HG02571 (cell line): ENCODE measurements around the gene NTRK3.

Experiments
- ATAC-seq: cut with Tn5 transposase; IDR thresholded peaks from one replicate; pipeline ENCODE4 v1.9.1; 2021; ENCODE audit warnings: mild to moderate bottlenecking, moderate library complexity; ENCODE audit not compliant: unreplicated experiment

The NTRK3 gene

DNA sequence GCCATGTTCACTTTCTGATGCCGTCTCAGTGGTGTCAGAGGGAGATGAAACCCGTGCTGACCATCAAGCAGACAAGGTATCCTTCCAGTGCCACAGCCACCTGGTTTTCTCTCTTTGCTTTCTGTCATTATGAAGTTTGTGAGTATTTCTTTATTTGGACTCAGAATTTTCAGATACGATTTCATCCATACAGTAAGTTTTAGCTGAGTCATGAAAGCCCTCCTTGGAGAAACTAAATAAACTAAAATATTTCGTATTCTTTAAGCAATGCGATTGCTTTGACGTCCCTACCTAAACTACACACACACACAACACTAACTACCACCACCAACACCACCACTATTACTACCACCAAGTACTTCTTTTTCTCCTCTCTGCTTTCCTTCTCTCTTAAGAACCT is 350.1 kb downstream of the NTRK3 start:
- no peak for ATAC-seq

DNA sequence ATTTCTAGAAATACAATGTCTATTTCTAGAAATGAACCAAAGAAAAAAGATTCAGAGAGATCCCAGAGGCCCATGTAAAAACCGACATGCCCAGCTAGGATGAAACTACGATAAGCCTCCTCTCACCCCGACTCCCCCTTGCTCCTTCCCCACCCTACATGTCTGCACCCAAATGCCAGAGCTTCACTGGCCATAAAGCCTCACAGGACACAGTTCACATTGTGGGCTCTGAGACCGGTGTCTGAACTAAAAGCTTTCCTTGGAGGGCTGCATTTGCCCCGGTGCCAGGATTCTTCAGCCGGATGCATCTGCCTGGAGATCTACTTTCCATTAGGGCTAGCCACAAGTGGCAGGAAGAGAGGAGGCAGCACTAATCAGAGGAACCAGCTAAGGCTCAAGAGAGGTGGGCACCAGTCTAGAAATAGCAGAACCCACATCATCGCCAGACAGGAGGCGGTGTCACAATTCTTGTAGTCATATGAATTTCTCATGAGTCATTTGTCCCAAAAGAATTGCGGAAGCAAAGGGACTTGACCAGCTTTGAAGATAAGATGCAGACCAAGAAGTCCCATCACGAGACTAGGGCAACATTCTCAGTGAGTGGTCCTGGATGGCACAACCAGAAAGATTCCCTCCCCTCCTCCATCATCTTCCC is 353.6 kb downstream of the NTRK3 start:
- ATAC-seq: no peak

DNA sequence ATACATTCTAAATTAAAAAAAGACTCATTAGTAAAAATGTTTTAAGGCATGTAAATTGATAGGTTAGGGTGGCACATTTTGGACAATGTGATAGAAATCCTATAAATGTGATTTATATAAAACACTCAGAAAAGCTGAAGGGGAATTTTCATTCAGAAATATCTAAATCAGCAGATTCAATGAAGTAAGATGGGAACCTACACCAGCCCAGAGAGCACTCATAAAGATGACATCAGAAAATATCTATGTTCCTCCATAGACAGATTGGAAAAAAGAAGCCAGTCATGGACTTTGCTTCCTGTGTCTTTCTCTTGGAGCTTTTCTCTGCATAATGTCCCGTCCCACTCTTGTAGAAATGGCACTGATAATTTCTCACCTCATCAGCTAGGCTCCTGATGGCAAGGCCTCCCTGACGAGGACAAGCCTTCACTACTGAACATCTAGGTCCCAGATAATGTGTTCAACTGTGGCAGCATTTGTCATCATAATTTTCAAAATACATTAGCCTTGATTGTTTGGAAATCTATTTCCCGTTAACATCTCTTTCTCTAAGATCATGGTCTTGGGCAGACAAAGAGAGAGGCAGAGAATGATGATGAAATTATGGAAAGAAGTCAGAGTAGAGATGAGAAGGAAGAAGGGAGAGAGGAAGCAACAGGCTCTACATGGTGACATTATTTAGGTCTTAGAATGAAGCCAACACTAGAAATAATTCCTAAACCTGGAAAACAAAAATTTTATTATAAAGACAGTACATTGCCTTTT is 354.4 kb downstream of the NTRK3 start:
- ATAC-seq: no peak

DNA sequence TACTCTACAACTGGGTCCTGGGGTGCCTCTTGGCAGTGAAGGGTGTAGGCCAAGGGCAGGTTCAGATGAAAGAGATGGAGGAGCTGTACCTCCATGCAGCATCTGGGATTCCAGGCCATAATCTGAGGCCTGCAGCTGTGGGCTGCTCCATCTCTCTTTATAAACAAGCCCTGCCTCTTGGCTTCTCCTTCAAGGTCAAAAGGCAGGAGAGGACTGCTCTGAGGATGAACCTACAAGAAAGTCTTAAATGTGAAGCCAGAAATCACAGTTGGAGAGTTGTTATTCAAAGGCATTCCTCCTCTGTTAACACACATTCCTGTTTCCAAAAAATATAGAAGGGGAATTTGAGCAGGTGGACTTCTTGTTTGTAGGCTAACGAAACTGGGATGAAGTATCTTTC is 355.5 kb downstream of the NTRK3 start:
- ATAC-seq: no peak

DNA sequence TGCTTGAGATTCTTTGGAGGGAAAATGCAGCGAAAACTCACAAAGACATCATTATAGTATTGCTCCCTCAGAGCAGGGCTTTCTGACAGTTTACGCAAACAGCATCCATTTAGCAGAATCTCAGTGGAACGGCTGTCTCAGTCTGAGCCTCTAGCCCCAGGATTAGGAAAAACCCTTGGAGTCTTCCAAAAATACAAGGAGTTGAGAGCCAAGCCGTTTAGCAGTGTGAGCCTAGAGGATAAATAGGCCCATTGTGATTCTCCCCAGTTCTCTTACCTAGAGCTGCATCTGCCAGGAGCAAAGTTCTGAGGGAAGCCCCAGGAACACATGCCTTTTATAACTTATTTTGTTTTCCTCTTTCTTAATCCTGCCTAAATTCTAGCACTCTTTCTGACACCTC is 359.6 kb downstream of the NTRK3 start:
- no peak for ATAC-seq

DNA sequence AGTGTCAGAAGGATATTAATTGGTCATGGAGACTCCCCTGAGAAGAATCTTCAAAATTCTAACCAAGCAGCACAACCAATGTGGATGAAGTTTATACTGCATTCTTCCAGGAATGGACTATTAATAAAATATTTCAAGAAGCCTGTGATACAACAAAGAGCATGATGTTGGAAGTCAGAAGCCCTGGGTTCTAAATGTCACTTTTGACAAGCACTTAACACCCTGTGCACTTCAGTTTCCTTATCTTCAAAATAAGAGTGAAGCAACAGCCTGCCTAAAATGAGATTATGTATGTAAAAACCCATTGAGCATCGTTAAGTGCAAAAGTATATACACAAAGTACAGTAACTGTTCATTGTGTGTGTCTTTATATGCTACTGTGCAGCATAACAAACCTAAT is 369.4 kb downstream of the NTRK3 start:
- no peak for ATAC-seq

DNA sequence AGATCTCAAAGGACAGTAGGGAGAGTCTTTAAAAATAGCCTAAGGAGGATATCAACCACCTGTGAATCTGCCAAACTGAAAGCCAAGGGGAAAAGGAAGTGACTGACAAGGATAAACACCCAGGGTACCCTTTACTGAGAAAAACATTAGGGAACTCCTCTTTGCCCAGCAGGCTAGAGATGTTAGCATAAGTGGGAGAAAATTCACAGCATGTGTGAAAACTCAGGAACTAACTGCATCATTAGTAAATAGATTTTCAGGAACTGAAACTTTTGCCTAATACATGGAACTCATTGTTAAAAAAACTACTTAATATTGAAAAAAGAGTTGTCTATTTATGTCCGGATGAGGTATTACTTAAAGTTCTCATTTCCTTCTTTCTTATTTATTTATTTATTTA is 375.5 kb downstream of the NTRK3 start:
- no peak for ATAC-seq

DNA sequence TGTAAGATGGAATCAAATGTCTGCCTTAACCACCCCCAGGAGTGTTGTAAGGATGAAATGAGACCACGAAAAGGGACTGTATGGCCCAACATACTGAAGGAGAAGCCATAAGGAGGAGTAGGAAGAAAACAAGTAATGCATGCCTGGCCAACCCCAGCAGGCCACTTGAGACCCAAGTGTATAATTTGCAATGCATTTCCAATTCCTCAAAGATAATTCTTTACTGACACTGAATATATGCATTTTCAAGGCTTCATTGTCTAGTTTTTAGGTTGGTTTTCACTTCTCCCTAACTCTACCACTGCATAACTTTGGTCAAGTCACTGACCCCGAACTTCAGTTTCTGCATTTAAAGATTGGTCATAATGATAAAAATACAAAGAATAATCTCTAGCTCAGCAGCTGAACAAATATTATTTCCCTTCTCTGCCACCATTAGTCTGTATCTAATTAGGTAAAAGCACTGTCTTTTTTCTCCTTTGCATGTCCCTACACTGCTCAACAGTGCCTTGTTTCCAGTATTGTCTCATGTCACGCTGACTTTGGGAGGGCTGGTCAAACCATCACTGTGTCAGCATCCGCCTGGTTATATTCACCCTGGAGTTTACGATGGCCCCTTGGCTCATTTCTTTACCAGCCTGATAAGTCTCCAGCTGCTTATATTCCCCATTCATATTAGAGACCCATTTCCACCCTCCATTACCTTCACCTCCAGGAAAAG is 378.6 kb downstream of the NTRK3 start:
- ATAC-seq: no peak

DNA sequence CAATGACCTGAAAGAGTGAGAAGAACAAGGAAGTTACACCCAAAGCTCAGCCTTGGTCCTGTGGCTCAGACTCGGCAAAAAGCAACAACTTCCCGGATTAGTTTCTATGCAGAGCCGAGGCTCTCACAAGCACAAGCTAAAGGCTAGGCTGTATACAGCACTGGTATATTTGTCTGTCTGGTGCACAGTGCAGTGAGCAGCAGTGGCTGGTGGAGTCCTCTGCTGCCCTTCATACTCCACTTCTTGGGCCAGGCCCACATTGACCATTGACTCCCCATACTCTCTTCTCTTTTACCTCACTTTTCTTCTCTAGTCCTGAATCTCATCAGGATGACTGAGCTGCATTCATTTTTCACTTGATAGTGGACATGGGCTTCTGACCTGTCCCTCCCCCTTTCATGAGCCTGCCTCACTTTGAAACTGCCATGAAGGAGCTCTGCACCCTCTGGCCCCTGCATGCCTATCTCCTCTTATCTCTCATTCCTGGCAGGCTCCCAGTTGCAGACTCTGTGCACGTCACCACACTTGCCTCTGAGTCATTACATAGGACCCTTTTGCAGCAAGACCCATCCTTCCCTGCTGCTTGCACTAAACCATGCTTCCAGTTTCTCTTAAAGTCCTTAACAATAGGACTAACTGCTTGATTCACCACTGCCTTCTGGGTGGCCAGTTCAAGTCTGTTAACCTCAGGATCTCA is 379.3 kb downstream of the NTRK3 start:
- no peak for ATAC-seq

DNA sequence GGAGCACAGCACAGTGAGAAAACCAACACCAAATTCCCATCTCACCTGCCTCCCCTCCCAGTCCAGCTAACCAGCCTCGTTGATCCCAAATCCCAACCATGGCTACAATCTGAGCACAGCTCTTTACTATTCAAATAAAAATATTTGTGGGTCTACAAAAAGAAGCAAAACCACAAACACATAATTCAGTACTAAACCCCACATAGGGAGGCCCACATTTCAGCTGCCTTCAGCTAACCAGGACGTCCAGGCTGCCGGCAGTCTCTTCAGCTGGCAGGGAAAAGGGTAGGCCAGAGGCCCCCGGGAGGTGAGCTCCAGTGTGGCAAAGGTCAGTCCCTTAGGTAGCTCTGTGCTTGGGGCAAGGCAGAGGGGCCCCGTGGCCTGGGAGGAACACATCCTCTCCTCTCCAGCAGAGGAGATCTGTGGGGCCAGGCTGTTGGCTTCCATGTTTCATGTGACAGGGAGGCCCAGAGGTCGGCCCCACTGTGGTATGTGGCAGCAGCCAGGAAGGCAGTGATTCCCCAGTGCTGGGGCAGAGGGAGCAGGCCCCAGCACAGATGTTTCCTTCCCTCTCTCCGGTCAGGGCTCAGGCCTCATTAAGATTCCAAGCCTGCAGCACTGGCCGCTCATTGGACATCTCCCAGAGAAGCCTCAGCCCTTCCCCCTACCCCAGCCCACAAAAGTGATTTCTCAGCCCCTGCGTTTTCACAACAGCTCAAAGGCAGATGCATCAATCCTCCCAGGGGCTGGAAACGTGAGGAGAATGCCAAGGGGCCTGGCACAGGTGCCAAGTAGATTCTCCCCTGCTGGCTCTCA is 381.4 kb downstream of the NTRK3 start:
- ATAC-seq: no peak

DNA sequence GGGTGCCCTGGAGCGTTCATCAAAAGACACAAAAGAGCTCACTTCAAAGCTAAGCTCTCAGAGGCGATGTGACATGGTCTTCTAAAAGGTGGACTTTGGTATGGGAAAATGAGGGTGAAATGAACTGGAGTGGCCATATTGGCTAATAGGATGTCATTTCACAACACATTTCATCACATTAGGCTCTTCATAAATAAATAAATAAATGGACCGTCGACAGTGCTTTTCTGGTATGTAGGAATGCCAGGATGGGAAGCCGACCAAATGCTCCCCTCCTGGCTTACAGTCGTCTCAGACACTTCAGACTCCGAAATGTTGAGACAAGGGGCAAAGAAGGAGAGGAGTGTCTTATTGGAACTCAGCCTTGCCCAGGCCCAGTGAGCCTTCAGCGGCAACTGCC is 383.0 kb downstream of the NTRK3 start:
- ATAC-seq: no peak

DNA sequence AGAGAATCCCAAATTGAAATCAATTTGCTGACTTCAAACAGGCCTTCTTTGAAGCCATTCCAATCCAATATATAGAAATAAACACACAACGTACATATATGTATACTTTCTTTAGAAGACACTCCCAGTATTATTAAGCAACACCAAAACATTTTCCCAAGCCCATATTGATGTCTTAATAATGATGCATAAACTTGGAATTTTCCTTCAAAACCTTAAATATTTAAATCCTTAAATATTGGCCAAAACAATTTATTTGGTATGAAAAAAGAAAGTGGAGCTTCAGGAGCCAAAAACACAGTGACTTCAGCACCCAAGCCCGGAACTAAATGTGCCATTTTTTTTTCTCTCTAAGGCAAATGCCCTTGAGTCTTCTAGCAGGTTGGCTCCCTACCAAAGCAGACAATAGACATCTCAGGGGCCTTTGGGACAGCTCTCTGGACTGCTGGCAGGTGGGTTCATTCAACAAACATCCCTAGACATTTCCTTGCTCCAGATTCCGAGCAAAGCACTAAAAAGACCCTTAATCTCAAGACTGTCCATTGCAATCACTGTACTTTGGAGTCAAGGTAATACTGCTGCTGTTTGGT is 384.7 kb downstream of the NTRK3 start:
- no peak for ATAC-seq

DNA sequence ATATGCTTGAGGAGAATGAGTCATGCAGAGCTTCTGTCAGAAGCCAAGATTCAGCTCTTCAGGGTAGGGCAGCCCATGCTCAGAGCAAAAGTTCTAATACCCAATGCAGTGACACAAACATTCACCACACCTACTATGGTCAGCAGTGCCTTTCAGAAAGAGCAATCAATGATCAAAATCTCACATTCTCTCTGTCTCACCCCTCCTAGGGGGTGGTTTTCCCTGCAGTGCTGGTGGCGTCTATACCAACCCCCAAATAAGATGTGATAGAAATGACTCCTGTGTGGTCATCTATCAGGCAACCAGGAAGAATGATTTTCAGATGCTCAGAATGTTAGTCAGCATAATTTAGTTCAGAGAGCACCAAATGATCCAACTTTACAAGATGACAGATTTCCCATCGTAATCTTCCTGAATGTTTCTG is 385.3 kb downstream of the NTRK3 start:
- no peak for ATAC-seq

DNA sequence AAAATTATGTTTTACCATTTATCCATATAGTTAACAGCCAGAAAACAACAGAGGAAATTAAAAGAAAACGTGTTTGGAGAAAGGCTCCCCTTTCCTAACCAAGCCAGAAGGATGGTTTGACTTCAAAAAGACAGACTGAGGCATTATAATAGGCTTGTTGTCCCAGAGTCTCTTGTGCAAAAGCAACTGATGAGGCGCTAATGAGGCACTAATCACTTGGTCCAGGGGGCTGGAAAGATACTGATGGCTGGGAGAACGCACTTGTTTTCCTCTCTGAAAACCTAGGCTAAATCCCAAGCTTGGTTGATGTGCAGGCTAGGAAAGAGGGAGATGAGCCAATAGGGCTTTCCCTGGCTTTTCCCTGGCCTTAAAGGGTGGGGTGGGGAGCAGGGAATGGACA is 389.6 kb downstream of the NTRK3 start:
- ATAC-seq: no peak

DNA sequence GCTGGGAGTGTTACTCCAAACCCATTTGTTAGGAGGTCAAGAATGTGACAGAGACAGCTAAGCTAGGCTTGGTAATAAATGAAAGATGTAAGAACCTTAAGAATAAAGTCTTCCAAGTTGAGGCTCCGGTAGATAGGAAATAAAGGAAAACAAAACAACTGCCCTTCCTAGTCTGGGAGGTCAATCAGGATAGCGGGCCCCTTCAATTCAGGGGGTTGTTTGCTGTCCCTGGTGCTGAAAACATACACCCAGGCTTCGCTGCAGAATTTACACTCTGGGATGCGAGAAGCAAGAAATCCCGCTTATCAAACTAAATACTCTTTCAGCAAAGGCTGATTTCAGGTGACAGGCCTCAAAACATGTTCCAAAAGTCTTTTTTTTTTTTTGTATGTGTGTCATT is 393.4 kb downstream of the NTRK3 start:
- ATAC-seq: no peak

DNA sequence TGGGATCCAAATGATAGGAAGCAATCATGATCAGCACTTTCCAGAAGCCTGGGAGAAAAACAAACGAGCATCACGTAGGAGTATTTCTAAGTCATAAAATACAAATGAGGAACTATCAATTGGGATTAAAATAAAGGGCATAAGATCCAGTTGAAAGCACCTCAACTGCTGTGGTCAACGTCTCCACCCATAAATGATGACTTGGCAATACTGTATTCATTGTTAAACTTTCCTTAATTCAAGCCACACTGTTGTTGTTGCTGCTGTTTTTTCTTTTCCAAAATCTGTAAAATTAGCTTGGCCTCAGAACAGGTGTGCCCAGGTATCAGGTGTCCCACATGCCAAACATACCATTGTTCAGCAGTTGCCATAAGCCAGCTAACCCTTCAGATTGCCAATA is 395.8 kb downstream of the NTRK3 start:
- no peak for ATAC-seq

DNA sequence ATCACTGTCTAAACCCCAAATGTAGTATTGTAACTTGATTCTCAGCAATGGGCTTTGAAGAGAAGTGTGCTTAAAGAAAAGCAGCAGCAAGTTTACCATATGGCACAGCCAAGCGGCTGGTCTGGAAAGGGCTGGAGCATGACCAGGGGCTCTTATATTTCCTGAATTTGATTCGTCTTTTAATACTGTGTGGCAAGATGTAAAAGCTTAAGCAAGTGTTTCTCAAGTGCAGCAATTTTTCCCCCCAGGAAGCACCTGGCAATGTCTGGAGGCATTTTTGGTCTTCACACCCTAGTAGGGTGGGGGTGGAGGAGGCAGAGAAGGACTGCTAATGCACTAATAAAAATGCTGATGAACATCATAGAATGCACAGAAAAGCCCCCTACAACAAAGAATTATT is 397.9 kb downstream of the NTRK3 start:
- ATAC-seq: no peak

DNA sequence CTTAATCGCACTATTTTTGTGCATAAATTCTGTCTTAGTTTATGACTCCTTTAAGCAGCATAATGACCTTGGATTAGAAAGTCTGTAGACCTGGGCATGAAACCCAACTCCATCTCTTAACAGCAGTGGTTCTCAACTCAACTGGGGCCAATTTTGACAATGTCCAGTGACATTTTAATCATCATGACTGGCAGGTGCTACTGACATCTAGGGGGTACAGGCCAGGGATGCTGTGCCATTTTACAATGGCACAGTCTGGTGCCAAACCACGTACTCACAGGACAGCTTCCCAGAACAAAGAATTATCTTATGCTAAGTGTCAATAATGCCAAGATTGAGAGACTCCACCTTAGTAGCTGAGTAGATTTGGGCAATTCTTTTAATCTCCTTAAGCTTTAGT is 405.0 kb downstream of the NTRK3 start:
- no peak for ATAC-seq

DNA sequence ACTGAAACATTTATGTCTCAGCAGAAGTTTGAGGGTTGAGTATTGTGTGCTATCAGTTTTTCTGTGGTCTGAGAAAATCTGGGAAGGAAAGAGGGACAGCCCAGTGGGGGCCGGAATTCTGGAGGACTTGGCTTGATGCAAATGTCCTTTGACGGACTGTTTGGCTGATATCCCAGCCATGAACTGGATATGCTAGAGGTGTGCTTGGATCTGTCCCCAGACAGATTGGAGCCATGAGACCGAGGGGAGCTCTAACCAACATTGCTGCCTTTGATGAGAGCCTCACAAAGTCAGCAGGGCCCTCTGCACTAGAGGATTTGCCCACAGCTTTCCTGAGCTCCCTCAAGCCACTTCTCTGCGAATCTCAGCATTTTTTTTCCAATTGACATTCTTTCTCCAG is 405.6 kb downstream of the NTRK3 start:
- no peak for ATAC-seq

DNA sequence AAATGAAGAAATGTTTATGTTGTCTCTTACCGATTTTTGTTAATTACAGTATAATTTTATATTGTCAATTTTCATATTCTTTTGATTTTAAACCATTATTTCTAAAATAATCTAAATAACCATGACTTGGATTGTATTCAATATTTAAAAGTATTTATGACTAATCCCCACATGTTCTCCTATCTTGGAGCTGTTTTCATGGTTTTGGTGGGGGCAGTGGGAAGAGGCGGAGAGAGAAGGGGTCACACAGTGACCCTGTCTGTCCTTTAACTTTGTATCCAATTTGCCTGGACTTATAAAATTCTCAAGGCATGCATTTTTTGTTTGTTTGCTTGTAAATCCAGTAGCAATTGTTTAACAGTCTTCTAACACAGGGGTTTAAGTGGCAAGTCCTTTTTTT is 407.4 kb downstream of the NTRK3 start:
- no peak for ATAC-seq
